GM23338 (cell line): ENCODE results near the gene RAD51AP2. TPM values are rescaled to one million over a fixed set of nuclear protein-coding genes. Genes with fewer than 3 reads are reported as not detected.

Experiments
- ATAC-seq: fragments of 200-7000 bp; cut with Tn5 transposase; 3 replicates; pipeline ENCODE4 v1.9.1; 2020
- DNase-seq: peaks from one replicate; pipeline ENCODE4 v3.0.0-alpha.2; 2015; ENCODE audit warnings: low spot score
- H2AFZ ChIP-seq: fragments of 200-600 bp; sonication (generic); 2 replicates; pipeline ENCODE4 v1.8.0; 2016; ENCODE audit warnings: antibody characterized with exemption, mild to moderate bottlenecking, moderate library complexity
- H3F3A ChIP-seq: fragments of 200-600 bp; sonication (generic); replicated peaks from 2 replicates; pipeline ENCODE4 v1.8.0; 2017; ENCODE audit warnings: antibody characterized with exemption, mixed run types, low read depth
- H3K27ac ChIP-seq: fragments of 200-600 bp; sonication (generic); 2 replicates; pipeline ENCODE4 v1.6.1; 2016; ENCODE audit warnings: low read depth
- H3K27me3 ChIP-seq: fragments of 200-600 bp; sonication (generic); 2 replicates; pipeline ENCODE4 v1.8.0; 2016; ENCODE audit warnings: mild to moderate bottlenecking, mixed run types, moderate library complexity; ENCODE audit not compliant: insufficient read depth
- H3K36me3 ChIP-seq: fragments of 200-600 bp; sonication (generic); 2 replicates; pipeline ENCODE4 v1.8.0; 2016; ENCODE audit warnings: mild to moderate bottlenecking; ENCODE audit not compliant: insufficient read depth
- H3K4me1 ChIP-seq: fragments of 200-600 bp; sonication (generic); 2 replicates; pipeline ENCODE4 v1.8.0; 2016; ENCODE audit warnings: mild to moderate bottlenecking, moderate library complexity; ENCODE audit not compliant: insufficient read depth
- H3K4me2 ChIP-seq: fragments of 200-600 bp; sonication (generic); 2 replicates; pipeline ENCODE4 v1.7.1; 2017; ENCODE audit warnings: mixed run types
- H3K4me3 ChIP-seq: fragments of 200-600 bp; sonication (generic); 2 replicates; pipeline ENCODE4 v1.6.1; 2016; ENCODE audit warnings: mixed run types
- H3K79me2 ChIP-seq: fragments of 200-600 bp; sonication (generic); replicated peaks from 2 replicates; pipeline ENCODE4 v1.8.0; 2017; ENCODE audit warnings: mild to moderate bottlenecking; ENCODE audit not compliant: insufficient read depth
- H3K9me2 ChIP-seq: fragments of 200-600 bp; sonication (generic); 2 replicates; pipeline ENCODE4 v1.8.0; 2017; ENCODE audit not compliant: insufficient read depth
- H4K20me1 ChIP-seq: fragments of 200-600 bp; sonication (generic); replicated peaks from 2 replicates; pipeline ENCODE4 v1.8.0; 2017; ENCODE audit warnings: mild to moderate bottlenecking; ENCODE audit not compliant: insufficient read depth
- H3K27ac Mint-ChIP-seq: 2 replicates; pipeline ENCODE4 v1.8.0; 2020; ENCODE audit warnings: inconsistent platforms, mild to moderate bottlenecking, moderate library complexity, mixed read lengths
- H3K27me3 Mint-ChIP-seq: 3 replicates; pipeline ENCODE4 v1.8.0; 2022; ENCODE audit warnings: low read depth, mild to moderate bottlenecking, moderate library complexity, mixed read lengths, inconsistent platforms; ENCODE audit not compliant: insufficient read depth, poor library complexity
- H3K36me3 Mint-ChIP-seq: 3 replicates; pipeline ENCODE4 v1.8.0; 2021; ENCODE audit warnings: low read depth, mild to moderate bottlenecking, inconsistent platforms, moderate library complexity, mixed read lengths
- H3K4me1 Mint-ChIP-seq: 3 replicates; pipeline ENCODE4 v1.8.0; 2020; ENCODE audit warnings: mild to moderate bottlenecking, inconsistent platforms, mixed read lengths
- H3K4me3 Mint-ChIP-seq: 3 replicates; pipeline ENCODE4 v1.8.0; 2021; ENCODE audit warnings: moderate library complexity, mild to moderate bottlenecking, inconsistent platforms, mixed read lengths
- H3K9me3 Mint-ChIP-seq: 3 replicates; pipeline ENCODE4 v1.8.0; 2020; ENCODE audit warnings: moderate library complexity, mild to moderate bottlenecking, inconsistent platforms, mixed read lengths
- EZH2 ChIP-seq: fragments of 200-600 bp; sonication (generic); IDR thresholded peaks from one replicate; pipeline ENCODE4 v1.8.0; 2017; ENCODE audit warnings: antibody characterized with exemption, mild to moderate bottlenecking, low read depth; ENCODE audit not compliant: unreplicated experiment
- JUNB ChIP-seq: IDR thresholded peaks from one replicate; pipeline ENCODE4 v1.6.1; 2016; ENCODE audit warnings: antibody characterized with exemption; ENCODE audit not compliant: unreplicated experiment
- NANOG ChIP-seq: IDR thresholded peaks from 2 replicates; pipeline ENCODE4 v1.6.1; 2016; ENCODE audit warnings: antibody characterized with exemption, borderline replicate concordance
- ZNF114 ChIP-seq: fragments of 250-450 bp; sonication (Bioruptor Pico); IDR thresholded peaks from 2 replicates; pipeline ENCODE4 v1.5.0; 2020; ENCODE audit warnings: mild to moderate bottlenecking, moderate library complexity
- ZNF331 ChIP-seq: fragments of 250-450 bp; sonication (Bioruptor Pico); IDR thresholded peaks from 2 replicates; pipeline ENCODE4 v1.5.0; 2020; ENCODE audit warnings: low read depth, mild to moderate bottlenecking, moderate library complexity
- ZNF462 ChIP-seq: fragments of 250-450 bp; sonication (Bioruptor Pico); IDR thresholded peaks from 2 replicates; pipeline ENCODE4 v1.5.0; 2020; ENCODE audit warnings: mild to moderate bottlenecking, moderate library complexity
- polyA plus RNA-seq: library from polyadenylated mRNA; unstranded; fragments of >200 nt; fragmentation: Nextera tagmentation; extraction: Ambion mirVana; gene quantifications from 2 replicates; pipeline ENCODE4 v1.2.1, GENCODE V29; 2016
- total RNA-seq: library from RNA; depleted of rRNA; stranded (reverse); fragments of >200 nt; shearing (Covaris generic); gene quantifications from 2 replicates; pipeline ENCODE4 v1.2.3, GENCODE V29; 2014
- TF ChIP-seq, protein P1 (sequence below), 2 experiments: fragments of 200-600 bp in 1 of 2; sonication (generic) in 1 of 2; conservative IDR thresholded peaks; 2 replicates each; pipeline versions ENCODE4 v1.5.1 to v1.6.1; 2016 to 2017; ENCODE audit warnings: antibody characterized with exemption in 2 of 2, low read depth in 2 of 2, mild to moderate bottlenecking in 2 of 2, moderate library complexity in 1 of 2
- TF ChIP-seq, protein P2 (sequence below): IDR thresholded peaks from one replicate; pipeline ENCODE4 v1.6.1; 2018; ENCODE audit warnings: antibody characterized with exemption; ENCODE audit not compliant: unreplicated experiment

Gene RAD51AP2
- total and polyA plus RNA-seq, 2 experiments from 2014 or later = 0.16 to 0.38 TPM

DNA sequence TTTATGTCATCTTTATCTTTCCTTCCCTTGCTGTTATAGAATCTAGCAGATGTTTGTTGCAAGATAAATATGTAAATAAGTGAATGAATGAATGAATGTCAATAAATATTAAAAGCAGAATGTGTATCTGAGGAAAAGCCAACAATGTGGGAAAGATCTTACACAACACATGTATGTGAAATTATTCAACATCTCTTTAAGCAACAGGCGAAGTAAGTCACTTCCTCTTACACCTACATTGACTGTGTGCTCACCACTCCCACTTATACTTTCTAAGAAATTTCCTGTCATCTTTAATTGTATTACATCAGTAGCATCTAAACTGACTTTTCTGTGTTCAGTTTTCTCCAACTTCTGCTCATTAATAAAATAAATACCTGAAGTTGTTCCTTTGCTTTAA is 43.0 kb downstream of the RAD51AP2 start:
- H3K9me2 ChIP-seq = no peaks in the 10 kb centered on the region
- no peak for DNase-seq
- no peaks in the 10 kb centered on the region for H3K79me2 ChIP-seq
- TF ChIP-seq ZNF331 = no peak
- TF ChIP-seq, protein P1, sequence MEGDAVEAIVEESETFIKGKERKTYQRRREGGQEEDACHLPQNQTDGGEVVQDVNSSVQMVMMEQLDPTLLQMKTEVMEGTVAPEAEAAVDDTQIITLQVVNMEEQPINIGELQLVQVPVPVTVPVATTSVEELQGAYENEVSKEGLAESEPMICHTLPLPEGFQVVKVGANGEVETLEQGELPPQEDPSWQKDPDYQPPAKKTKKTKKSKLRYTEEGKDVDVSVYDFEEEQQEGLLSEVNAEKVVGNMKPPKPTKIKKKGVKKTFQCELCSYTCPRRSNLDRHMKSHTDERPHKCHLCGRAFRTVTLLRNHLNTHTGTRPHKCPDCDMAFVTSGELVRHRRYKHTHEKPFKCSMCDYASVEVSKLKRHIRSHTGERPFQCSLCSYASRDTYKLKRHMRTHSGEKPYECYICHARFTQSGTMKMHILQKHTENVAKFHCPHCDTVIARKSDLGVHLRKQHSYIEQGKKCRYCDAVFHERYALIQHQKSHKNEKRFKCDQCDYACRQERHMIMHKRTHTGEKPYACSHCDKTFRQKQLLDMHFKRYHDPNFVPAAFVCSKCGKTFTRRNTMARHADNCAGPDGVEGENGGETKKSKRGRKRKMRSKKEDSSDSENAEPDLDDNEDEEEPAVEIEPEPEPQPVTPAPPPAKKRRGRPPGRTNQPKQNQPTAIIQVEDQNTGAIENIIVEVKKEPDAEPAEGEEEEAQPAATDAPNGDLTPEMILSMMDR (conservative IDR thresholded peaks at IDR 0.05; ENCODE audit: low read depth in 2 of 2) = no peak
- no peak for TF ChIP-seq JUNB
- no peak for TF ChIP-seq NANOG
- TF ChIP-seq, protein P2, sequence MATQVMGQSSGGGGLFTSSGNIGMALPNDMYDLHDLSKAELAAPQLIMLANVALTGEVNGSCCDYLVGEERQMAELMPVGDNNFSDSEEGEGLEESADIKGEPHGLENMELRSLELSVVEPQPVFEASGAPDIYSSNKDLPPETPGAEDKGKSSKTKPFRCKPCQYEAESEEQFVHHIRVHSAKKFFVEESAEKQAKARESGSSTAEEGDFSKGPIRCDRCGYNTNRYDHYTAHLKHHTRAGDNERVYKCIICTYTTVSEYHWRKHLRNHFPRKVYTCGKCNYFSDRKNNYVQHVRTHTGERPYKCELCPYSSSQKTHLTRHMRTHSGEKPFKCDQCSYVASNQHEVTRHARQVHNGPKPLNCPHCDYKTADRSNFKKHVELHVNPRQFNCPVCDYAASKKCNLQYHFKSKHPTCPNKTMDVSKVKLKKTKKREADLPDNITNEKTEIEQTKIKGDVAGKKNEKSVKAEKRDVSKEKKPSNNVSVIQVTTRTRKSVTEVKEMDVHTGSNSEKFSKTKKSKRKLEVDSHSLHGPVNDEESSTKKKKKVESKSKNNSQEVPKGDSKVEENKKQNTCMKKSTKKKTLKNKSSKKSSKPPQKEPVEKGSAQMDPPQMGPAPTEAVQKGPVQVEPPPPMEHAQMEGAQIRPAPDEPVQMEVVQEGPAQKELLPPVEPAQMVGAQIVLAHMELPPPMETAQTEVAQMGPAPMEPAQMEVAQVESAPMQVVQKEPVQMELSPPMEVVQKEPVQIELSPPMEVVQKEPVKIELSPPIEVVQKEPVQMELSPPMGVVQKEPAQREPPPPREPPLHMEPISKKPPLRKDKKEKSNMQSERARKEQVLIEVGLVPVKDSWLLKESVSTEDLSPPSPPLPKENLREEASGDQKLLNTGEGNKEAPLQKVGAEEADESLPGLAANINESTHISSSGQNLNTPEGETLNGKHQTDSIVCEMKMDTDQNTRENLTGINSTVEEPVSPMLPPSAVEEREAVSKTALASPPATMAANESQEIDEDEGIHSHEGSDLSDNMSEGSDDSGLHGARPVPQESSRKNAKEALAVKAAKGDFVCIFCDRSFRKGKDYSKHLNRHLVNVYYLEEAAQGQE = no peak
- TF ChIP-seq EZH2 = no peak
- Mint-ChIP-seq H3K36me3 (peaks cover 8% of the 10 kb centered on the region), H3K27ac (no peak overlapping the region), H3K4me3 (no peak overlapping the region), H3K27me3 (peaks cover 3% of the 10 kb centered on the region), H3K4me1 (peaks cover 15% of the 10 kb centered on the region), H3K9me3 (peaks cover 8% of the 10 kb centered on the region)
- 0 out of 2 replicates have a peak, but pooled peaks cover 3% of the 10 kb centered on the region for H3K36me3 ChIP-seq
- no peak overlapping the region for H3K4me2 ChIP-seq
- H4K20me1 ChIP-seq = no peaks in the 10 kb centered on the region
- no peaks in the 10 kb centered on the region for H3K27me3 ChIP-seq
- H3K27ac ChIP-seq = no peak overlapping the region
- H3K4me1 ChIP-seq = peaks cover 4% of the 10 kb centered on the region; the same call in 1 of the 2 replicates
- no peak overlapping the region for H3K4me3 ChIP-seq
- H2AFZ ChIP-seq = 0 out of 2 replicates have a peak overlapping the region, but pooled peaks have one; percentile 43
- no peak for ATAC-seq
- H3F3A ChIP-seq = no peaks in the 10 kb centered on the region

- peaks cover 26% of the 10 kb centered on the region for H3K36me3 Mint-ChIP-seq
- Histone ChIP-seq H2AFZ (no peak overlapping the region), H3F3A (no peaks in the 10 kb centered on the region), H3K27ac (no peak overlapping the region), H3K27me3 (no peaks in the 10 kb centered on the region), H3K4me1 (peaks cover 4% of the 10 kb centered on the region; the same call in 1 of the 2 replicates), H3K9me2 (no peaks in the 10 kb centered on the region), H3K36me3 (peaks cover 15% of the 10 kb centered on the region; the same call in 1 of the 2 replicates), H4K20me1 (no peaks in the 10 kb centered on the region), H3K79me2 (no peaks in the 10 kb centered on the region), H3K4me3 (no peak overlapping the region), H3K4me2 (no peak overlapping the region)
- peaks cover 15% of the 10 kb centered on the region for H3K4me1 Mint-ChIP-seq
- DNase-seq = no peak
- no peak for TF ChIP-seq ZNF114 (CRISPR knock-in tag)
- no peak for TF ChIP-seq ZNF462 (CRISPR knock-in tag)
- TF ChIP-seq NANOG = no peak
- peaks cover 33% of the 10 kb centered on the region for H3K9me3 Mint-ChIP-seq
- no peak for ATAC-seq
- no peak overlapping the region for H3K4me3 Mint-ChIP-seq
- peaks cover 3% of the 10 kb centered on the region for H3K27me3 Mint-ChIP-seq
- no peak overlapping the region for H3K27ac Mint-ChIP-seq
Observed at GRCh38 chr2:17471979-17472378, 46.3 kb downstream of the RAD51AP2 start.
